ENCODE data around the gene SH2D3A.
"Not testable (repeated sequence)": the region's sequence is repeated elsewhere in the genome, so short reads cannot be mapped to it uniquely, and the experiment has no call there.

The SH2D3A gene

GRCh38 chr19:6788896-6789295 lies 21.7 kb upstream of the SH2D3A start:
- DNase-seq = no peak

- no peak for DNase-seq
Measured at GRCh38 chr19:6787393-6787792, 20.2 kb upstream of the SH2D3A start.

GRCh38 chr19:6779206-6779605 lies 12.0 kb upstream of the SH2D3A start:
- DNase-seq = no peak

GRCh38 chr19:6778386-6778785 lies 11.2 kb upstream of the SH2D3A start:
- DNase-seq = no peak

GRCh38 chr19:6777434-6777833 lies 10.2 kb upstream of the SH2D3A start:
- DNase-seq = no peak

GRCh38 chr19:6776999-6777398 lies 9.8 kb upstream of the SH2D3A start:
- no peak for DNase-seq

- not testable (repeated sequence) for DNase-seq
Measured at GRCh38 chr19:6776045-6776444, 8.8 kb upstream of the SH2D3A start.

GRCh38 chr19:6774821-6775707 lies 7.8 kb upstream of the SH2D3A start:
- no peak for DNase-seq

- DNase-seq = no peak
Measured at GRCh38 chr19:6773323-6773931, 6.2 kb upstream of the SH2D3A start.

GRCh38 chr19:6772866-6773322 lies 5.7 kb upstream of the SH2D3A start:
- no peak for DNase-seq

GRCh38 chr19:6772028-6772865 lies 5.0 kb upstream of the SH2D3A start, which contains the start of gene VAV1:
VAV1 (plus strand) TSS chr19:6772708; CDS start chr19:6772808, 100 bp downstream.
- no peak for DNase-seq

- not testable (repeated sequence) for DNase-seq
Measured at GRCh38 chr19:6771648-6772027, 4.4 kb upstream of the SH2D3A start.

- DNase-seq = no peak
Measured at GRCh38 chr19:6769006-6769619, 1.9 kb upstream of the SH2D3A start.

- no peak for DNase-seq
Measured at GRCh38 chr19:6768236-6768785, 1.1 kb upstream of the SH2D3A start.

- no peak for DNase-seq
Measured at GRCh38 chr19:6767081-6767356, 216 bp downstream of the SH2D3A start.

GRCh38 chr19:6766357-6767080 lies 716 bp downstream of the SH2D3A start:
- DNase-seq = no peak

- DNase-seq = peak; percentile 40 to 67
Measured at GRCh38 chr19:6765738-6766356, 1.4 kb downstream of the SH2D3A start.

GRCh38 chr19:6762253-6762797 lies 4.9 kb downstream of the SH2D3A start:
- not testable (repeated sequence) for DNase-seq

- no peak for DNase-seq
Measured at GRCh38 chr19:6761053-6761676, 6.1 kb downstream of the SH2D3A start.

GRCh38 chr19:6760606-6761005 lies 6.6 kb downstream of the SH2D3A start:
- no peak for DNase-seq
